Panc1 (cell line): ENCODE data around the gene STAG2. TPM values are rescaled to one million over a fixed set of nuclear protein-coding genes. Genes with fewer than 3 reads are reported as not detected.

Experiments used
- ATAC-seq: fragments of 200-7000 bp; cut with Tn5 transposase; 2 replicates; pipeline ENCODE4 v1.9.1; 2020; ENCODE audit warnings: mild to moderate bottlenecking, moderate library complexity
- BruUV-seq: library from RNA; stranded (reverse); fragments of 400-500 nt; replicated peaks from 2 replicates; lab custom pipeline; 2021; lab: Mats Ljungman, UMichigan
- CTCF ChIA-PET: fragments of 300-600 bp; sonication (Branson Sonifier 250); formaldehyde crosslinking; loops from one replicate; lab custom pipeline; 2022; ENCODE audit warnings: antibody characterized with exemption; lab: Charles Lee
- POLR2A ChIA-PET: fragments of 300-600 bp; sonication (Branson Sonifier 250); formaldehyde crosslinking; loops from one replicate; lab custom pipeline; 2022; ENCODE audit warnings: antibody characterized with exemption; lab: Charles Lee
- DNase-seq: peaks from one replicate; pipeline ENCODE4 v3.0.0-alpha.2; 2010; ENCODE audit warnings: low read depth, low spot score
- H3K27ac ChIP-seq: 2 replicates; pipeline ENCODE4 v1.5.1; 2011; ENCODE audit warnings: mild to moderate bottlenecking, low read length, inconsistent platforms
- H3K27me3 ChIP-seq: fragments of 200-500 bp; sonication (Bioruptor generic); 2 replicates; pipeline ENCODE4 v1.6.0; 2014; ENCODE audit warnings: low read length, inconsistent platforms; ENCODE audit not compliant: control insufficient read depth, insufficient read depth
- H3K36me3 ChIP-seq: fragments of 200-500 bp; sonication (Bioruptor generic); 2 replicates; pipeline ENCODE4 v1.5.1; 2014; ENCODE audit warnings: inconsistent platforms, mild to moderate bottlenecking, low read length, moderate library complexity; ENCODE audit not compliant: control insufficient read depth, insufficient read depth
- H3K4me1 ChIP-seq: 2 replicates; pipeline ENCODE4 v1.5.1; 2011; ENCODE audit warnings: inconsistent platforms, mild to moderate bottlenecking, low read length, moderate library complexity; ENCODE audit not compliant: control insufficient read depth, insufficient read depth
- H3K4me3 ChIP-seq, 2 experiments: 2 replicates each; pipeline ENCODE4 v1.5.1; 2011 to 2012; ENCODE audit warnings: low read depth in 2 of 2, low read length in 2 of 2, mild to moderate bottlenecking in 2 of 2, inconsistent platforms in 1 of 2, moderate library complexity in 1 of 2
- H3K9me3 ChIP-seq: fragments of 200-500 bp; sonication (Bioruptor generic); 2 replicates; pipeline ENCODE4 v1.5.1; 2014; ENCODE audit warnings: low read depth, mild to moderate bottlenecking, inconsistent platforms, low read length, moderate library complexity; ENCODE audit not compliant: control insufficient read depth, insufficient read depth
- CTCF ChIP-seq: fragments of 450-650 bp; IDR thresholded peaks from 2 replicates; pipeline ENCODE4 v1.5.1; 2017; ENCODE audit warnings: mild to moderate bottlenecking
- POLR2AphosphoS5 ChIP-seq: IDR thresholded peaks from 2 replicates; pipeline ENCODE4 v1.6.1; 2012; ENCODE audit warnings: mild to moderate bottlenecking, low read depth, low read length, moderate library complexity
- REST ChIP-seq, 2 experiments: IDR thresholded peaks; 2 replicates each; pipeline ENCODE4 v1.6.1; 2011 to 2012; ENCODE audit warnings: low read depth in 2 of 2, control low read depth in 1 of 2, low read length in 1 of 2, mild to moderate bottlenecking in 1 of 2, moderate library complexity in 1 of 2; ENCODE audit not compliant: insufficient read depth in 1 of 2
- SIN3A ChIP-seq: IDR thresholded peaks from 2 replicates; pipeline ENCODE4 v1.6.1; 2012; ENCODE audit warnings: low read depth, mild to moderate bottlenecking, low read length, moderate library complexity, borderline replicate concordance; ENCODE audit not compliant: insufficient read depth
- TCF7L2 ChIP-seq: IDR thresholded peaks from 2 replicates; pipeline ENCODE4 v1.6.1; 2011; ENCODE audit warnings: mild to moderate bottlenecking, low read depth, low read length, inconsistent platforms
- in situ Hi-C: cut with HindIII; loops from 2 replicates; pipeline ENCODE4 v1.10.0; 2016; ENCODE audit warnings: low sequenced_read_pairs, low pct_unique_long_range_greater_than_20kb
- intact Hi-C: fragments of 100-400 bp; cut with micrococcal nuclease; formaldehyde crosslinking; loops from one replicate; pipeline ENCODE4 v1.10.0; 2022; ENCODE audit not compliant: unreplicated experiment
- total RNA-seq: library from RNA; stranded (reverse); gene quantifications from one replicate; pipeline ENCODE4 v1.2.1, GENCODE V29; 2021; ENCODE audit not compliant: unreplicated experiment

The STAG2 gene
- total RNA-seq, 1 experiment from 2014 or later = 94.5 TPM

- no peaks in the 10 kb centered on the region for H3K9me3 ChIP-seq
- BruUV-seq = no TSS peak
- no peak overlapping the region for H3K27ac ChIP-seq
- no peaks in the 10 kb centered on the region for H3K27me3 ChIP-seq
- TF ChIP-seq CTCF (no peak), TCF7L2 (no peak), POLR2AphosphoS5 (no peak), REST (IDR thresholded peaks at IDR 0.05; ENCODE audit: insufficient read depth in 1 of 2, low read depth in 2 of 2, low read length in 1 of 2) (no peak), SIN3A (no peak)
- in situ Hi-C loops = no loop called here
- no peak for ATAC-seq
- H3K36me3 ChIP-seq = no peaks in the 10 kb centered on the region
- ChIA-PET POLR2A (interaction anchor here (0.6 kb wide), 1 partner anchor 138 kb away, joined by 4 read pairs; no protein-coding TSS in a partner anchor), CTCF (no interaction called here)
- H3K4me1 ChIP-seq = peaks cover 27% of the 10 kb centered on the region
- intact Hi-C loops = no loop called here
- DNase-seq = no peak
- no peak overlapping the region for H3K4me3 ChIP-seq
Observed at GRCh38 chrX:123971982-123972381, 10.5 kb downstream of the STAG2 start.

GRCh38 chrX:123973921-123974320, 12.4 kb downstream of the STAG2 start:
- no TSS peak for BruUV-seq
- H3K4me3 ChIP-seq = no peak overlapping the region
- no peaks in the 10 kb centered on the region for H3K27me3 ChIP-seq
- H3K27ac ChIP-seq = no peak overlapping the region
- in situ Hi-C loops (no loop called here), intact Hi-C loops (no loop called here)
- ATAC-seq (no peak), DNase-seq (no peak)
- TF ChIP-seq TCF7L2 (no peak), POLR2AphosphoS5 (no peak), SIN3A (no peak), CTCF (no peak), REST (IDR thresholded peaks at IDR 0.05; ENCODE audit: insufficient read depth in 1 of 2, low read depth in 2 of 2, low read length in 1 of 2) (no peak)
- peaks cover 24% of the 10 kb centered on the region for H3K4me1 ChIP-seq
- H3K36me3 ChIP-seq = no peaks in the 10 kb centered on the region
- no peaks in the 10 kb centered on the region for H3K9me3 ChIP-seq
- ChIA-PET POLR2A (interaction anchor here (0.8 kb wide), 1 partner anchor 9 kb away, joined by 7 read pairs; no protein-coding TSS in a partner anchor), CTCF (no interaction called here)
